NCI-H1048 (cell line): ENCODE data around the gene OST4.

Experiments
- DNase-seq: peaks from one replicate; lab custom pipeline; 2025; lab: John Stamatoyannopoulos, UW

Gene OST4

GRCh38 chr2:27025861-27026851 is 45.3 kb downstream of the OST4 start:
- DNase-seq, result no peak

DNA sequence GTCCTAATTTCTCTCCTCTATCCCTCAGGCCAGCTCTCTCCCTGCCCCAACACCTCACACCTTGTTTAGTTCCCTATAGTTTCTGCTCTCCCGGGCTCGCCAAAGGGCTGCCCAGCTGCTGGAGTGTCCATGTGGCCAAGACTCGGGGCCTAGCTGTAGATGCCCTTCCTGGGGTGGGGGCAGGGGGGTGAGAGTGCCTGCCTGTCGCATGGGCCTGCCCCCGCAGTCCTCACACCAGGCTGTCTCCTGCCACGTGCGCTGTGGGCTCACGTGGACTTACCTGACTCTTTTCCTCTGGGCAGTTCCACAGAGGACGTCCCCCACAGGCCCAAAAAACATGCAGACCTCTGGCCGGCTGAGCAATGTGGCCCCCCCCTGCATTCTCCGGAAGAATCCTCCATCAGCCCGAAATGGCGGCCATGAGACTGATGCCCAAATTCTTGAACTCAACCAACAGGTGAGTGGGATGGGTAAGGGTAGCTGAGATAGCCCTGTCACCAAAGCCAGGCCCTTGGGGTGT is 46.1 kb downstream of the OST4 start:
- no peak for DNase-seq

DNA sequence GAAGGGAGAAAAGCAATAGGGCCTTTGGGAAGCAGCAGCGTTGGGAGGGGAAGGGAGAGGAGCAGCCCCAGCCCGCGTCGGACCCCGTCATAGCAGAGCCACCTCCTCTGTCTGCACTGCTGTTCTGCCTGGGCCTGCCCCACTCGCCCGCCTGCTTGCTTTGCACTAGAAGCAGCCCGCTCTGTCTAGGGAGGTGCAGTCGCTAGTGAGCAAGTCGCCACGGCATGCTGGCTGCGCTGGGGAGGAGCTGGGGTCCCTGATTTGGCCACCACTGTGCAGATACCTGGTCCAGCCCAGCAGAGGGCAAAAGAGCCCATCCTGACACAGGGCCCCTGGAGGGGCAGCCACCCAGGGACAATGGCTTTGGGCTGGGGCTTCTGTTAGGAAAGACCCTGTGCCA is 46.6 kb downstream of the OST4 start:
- no peak for DNase-seq

- DNase-seq, result no peak
These were observed 47.3 kb downstream of the OST4 start for GRCh38 chr2:27024188-27024587.

DNA sequence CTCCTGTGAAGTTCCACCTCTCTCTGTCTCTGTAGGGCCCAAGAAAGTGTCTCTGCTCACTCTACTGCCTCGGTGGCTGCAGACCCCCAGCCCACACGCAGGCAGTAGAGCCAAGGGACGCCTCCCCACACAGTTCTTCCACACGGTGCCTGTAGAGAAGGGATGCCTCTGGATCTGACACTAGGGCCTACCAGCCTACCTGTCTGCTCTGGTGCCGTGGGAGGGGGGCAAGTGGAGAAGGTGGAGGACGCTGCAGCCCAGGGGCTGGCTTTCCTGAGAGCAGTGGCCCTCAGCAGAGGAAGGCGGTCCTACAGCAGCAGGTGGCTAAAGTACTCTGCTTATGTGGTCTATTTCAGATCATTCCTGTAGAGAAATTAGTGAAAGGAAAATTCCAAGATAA is 47.7 kb downstream of the OST4 start:
- DNase-seq, result no peak

- no peak for DNase-seq
These were observed 50.0 kb downstream of the OST4 start for GRCh38 chr2:27021253-27022049.
